Right ventricle myocardium superior (tissue), 1 donor: ENCODE measurements around the gene TMX4. TPM values are rescaled to one million over a fixed set of nuclear protein-coding genes. Genes with fewer than 3 reads are reported as not detected.
A peak's percentile ranks its signal among the peaks of the same experiment; 100 is the strongest.
"Not testable (repeated sequence)": the region's sequence is repeated elsewhere in the genome, so short reads cannot be mapped to it uniquely, and the experiment has no call there.

Experiments
- ATAC-seq: fragments of 200-7000 bp; cut with Tn5 transposase; one replicate; pipeline ENCODE4 v1.9.1; 2020; ENCODE audit warnings: mild to moderate bottlenecking; ENCODE audit not compliant: poor library complexity
- DNase-seq: peaks from one replicate; pipeline ENCODE4 v3.0.0-alpha.2; 2020
- intact Hi-C: fragments of 100-400 bp; cut with DNase I; formaldehyde crosslinking; loops from one replicate; pipeline ENCODE4 v1.11.2; 2022
- total RNA-seq: library from RNA; stranded (reverse); fragmentation: NEBNext Ultra II Directional; extraction: Animal tissue kit (Norgen Biotek cat#: 25700); gene quantifications from one replicate; pipeline ENCODE4 v1.2.1, GENCODE V29; 2021
- donor health status: DM: no; HTN: yes; CAD: no; lungs with severe emphysema.

TMX4 gene
- total RNA-seq, 1 donor from 2014 or later, result 123 TPM

- ATAC-seq (peak; percentile 67), DNase-seq (no peak)
These were observed 39.1 kb downstream of the TMX4 start for GRCh38 chr20:7980332-7981046.

GRCh38 chr20:7977709-7978108, 41.9 kb downstream of the TMX4 start:
- ATAC-seq, result no peak
- no peak for DNase-seq
- intact Hi-C loops, result no loop called here

More at GRCh38 chr20:7980332-7981046, 39.1 kb downstream of the TMX4 start:
- intact Hi-C loops, result no loop called here

GRCh38 chr20:7975851-7976414, 43.6 kb downstream of the TMX4 start:
- DNase-seq, result no peak
- intact Hi-C loops, result no loop called here
- no peak for ATAC-seq

- DNase-seq (no peak), ATAC-seq (no peak)
- intact Hi-C loops, result no loop called here
These were observed 44.7 kb downstream of the TMX4 start for GRCh38 chr20:7974785-7975435.

GRCh38 chr20:7971536-7972280, 47.9 kb downstream of the TMX4 start:
- intact Hi-C loops, result no loop called here
- no peak for DNase-seq

GRCh38 chr20:7967199-7967844, 52.2 kb downstream of the TMX4 start:
- ATAC-seq, result peak; percentile 61
- DNase-seq, result no peak

More at GRCh38 chr20:7971536-7972280, 47.9 kb downstream of the TMX4 start:
- ATAC-seq, result no peak

GRCh38 chr20:7966176-7966575, 53.4 kb downstream of the TMX4 start:
- ATAC-seq (no peak), DNase-seq (no peak)
- intact Hi-C loops, result no loop called here

More at GRCh38 chr20:7967199-7967844, 52.2 kb downstream of the TMX4 start:
- intact Hi-C loops, result no loop called here

- ATAC-seq, result no peak
- intact Hi-C loops, result no loop called here
- no peak for DNase-seq
These were observed 60.1 kb downstream of the TMX4 start for GRCh38 chr20:7959484-7959883.

- ATAC-seq, intact Hi-C loops, DNase-seq: not testable (repeated sequence)
These were observed 63.0 kb downstream of the TMX4 start for GRCh38 chr20:7956561-7956960.

- DNase-seq (no peak), ATAC-seq (no peak)
- intact Hi-C loops, result no loop called here
These were observed 69.2 kb downstream of the TMX4 start for GRCh38 chr20:7950387-7950786.

- ATAC-seq (no peak), DNase-seq (no peak)
- intact Hi-C loops, result no loop called here
These were observed 75.7 kb downstream of the TMX4 start for GRCh38 chr20:7943891-7944290.

GRCh38 chr20:7940341-7940740, 79.2 kb downstream of the TMX4 start, which contains the start of gene HAO1:
HAO1 (minus strand) TSS chr20:7940458; CDS start chr20:7940422, 36 bp downstream.
- intact Hi-C loops, result no loop called here
- ATAC-seq (no peak), DNase-seq (no peak)

GRCh38 chr20:7939663-7940062, 79.9 kb downstream of the TMX4 start:
- intact Hi-C loops, result loop anchor here (5.0 kb wide), 1 partner anchor 783 kb away; no protein-coding TSS in a partner anchor
- DNase-seq, result no peak
- no peak for ATAC-seq

GRCh38 chr20:7938058-7938457, 81.5 kb downstream of the TMX4 start:
- DNase-seq (no peak), ATAC-seq (no peak)
- intact Hi-C loops, result loop anchor here (5.0 kb wide), 1 partner anchor 784 kb away; no protein-coding TSS in a partner anchor

- intact Hi-C loops, result loop anchor here (5.0 kb wide), 1 partner anchor 785 kb away; no protein-coding TSS in a partner anchor
- no peak for ATAC-seq
These were observed 82.2 kb downstream of the TMX4 start for GRCh38 chr20:7937328-7937727.

GRCh38 chr20:7935027-7935551, 84.5 kb downstream of the TMX4 start:
- DNase-seq (no peak), ATAC-seq (no peak)
- intact Hi-C loops, result loop anchor here (5.0 kb wide), 1 partner anchor 787 kb away; no protein-coding TSS in a partner anchor

More at GRCh38 chr20:7937328-7937727, 82.2 kb downstream of the TMX4 start:
- no peak for DNase-seq

GRCh38 chr20:7933346-7933745, 86.2 kb downstream of the TMX4 start:
- no peak for DNase-seq
- intact Hi-C loops, result no loop called here
- ATAC-seq, result no peak

- DNase-seq, result no peak
- ATAC-seq, result no peak
- intact Hi-C loops, result no loop called here
These were observed 89.2 kb downstream of the TMX4 start for GRCh38 chr20:7930343-7930742.
